HepG2 (cell line): Measurements from ENCODE around the gene RAB36. TPM values are rescaled to one million over a fixed set of nuclear protein-coding genes. Genes with fewer than 3 reads are reported as not detected.

ENCODE experiments used
- BRF2 ChIP-seq: sonication (generic); formaldehyde crosslinking; IDR thresholded peaks from 2 replicates; pipeline ENCODE4 v1.8.1; 2022; ENCODE audit warnings: mild to moderate bottlenecking, missing genetic modification reagents
- CAMTA2 ChIP-seq: sonication (generic); formaldehyde crosslinking; IDR thresholded peaks from 2 replicates; pipeline ENCODE4 v1.4.0; 2020; ENCODE audit warnings: mild to moderate bottlenecking, missing genetic modification reagents, borderline replicate concordance
- EEA1 ChIP-seq: sonication (generic); formaldehyde crosslinking; IDR thresholded peaks from 2 replicates; pipeline ENCODE4 v1.5.1; 2020; ENCODE audit warnings: mild to moderate bottlenecking, missing genetic modification reagents, borderline replicate concordance
- ELF3 ChIP-seq: IDR thresholded peaks from 2 replicates; pipeline ENCODE4 v1.6.1; 2016; ENCODE audit warnings: missing genetic modification reagents, missing compliant biosample characterization
- ETV5 ChIP-seq: IDR thresholded peaks from 2 replicates; pipeline ENCODE4 v1.6.1; 2018; ENCODE audit warnings: missing biosample characterization, missing genetic modification reagents, inconsistent platforms, borderline replicate concordance
- HNRNPLL ChIP-seq: fragments of 200-400 bp; formaldehyde crosslinking; IDR thresholded peaks from 2 replicates; pipeline ENCODE4 v1.6.1; 2017; ENCODE audit warnings: mild to moderate bottlenecking, low read depth, low read length; ENCODE audit not compliant: poor library complexity, severe bottlenecking
- JARID2 ChIP-seq: sonication (generic); formaldehyde crosslinking; IDR thresholded peaks from 2 replicates; pipeline ENCODE4 v1.8.1; 2023; ENCODE audit warnings: missing genetic modification reagents, inconsistent platforms; ENCODE audit not compliant: insufficient replicate concordance
- KDM6A ChIP-seq: IDR thresholded peaks from 2 replicates; pipeline ENCODE4 v1.6.1; 2016; ENCODE audit warnings: low read depth
- MATR3 ChIP-seq: sonication (generic); formaldehyde crosslinking; IDR thresholded peaks from 2 replicates; pipeline ENCODE4 v1.4.0; 2020; ENCODE audit warnings: missing genetic modification reagents
- MXI1 ChIP-seq: IDR thresholded peaks from 3 replicates; pipeline ENCODE4 v1.6.1; 2012; ENCODE audit warnings: low read depth, low read length, inconsistent platforms, borderline replicate concordance
- NBN ChIP-seq: fragments of 450-650 bp; conservative IDR thresholded peaks from 2 replicates; pipeline ENCODE4 v1.6.1; 2017
- NR2F6 ChIP-seq, 2 experiments: IDR thresholded peaks; 2 replicates each; pipeline ENCODE4 v1.6.1; 2016; ENCODE audit warnings: antibody characterized with exemption in 1 of 2, mild to moderate bottlenecking in 1 of 2
- SMAD3 ChIP-seq: sonication (generic); formaldehyde crosslinking; IDR thresholded peaks from 2 replicates; pipeline ENCODE4 v1.4.0; 2020; ENCODE audit warnings: missing genetic modification reagents
- STAT5B ChIP-seq: sonication (generic); formaldehyde crosslinking; IDR thresholded peaks from 2 replicates; pipeline ENCODE4 v1.4.0; 2020; ENCODE audit warnings: missing genetic modification reagents
- ZNF557 ChIP-seq: sonication (generic); formaldehyde crosslinking; IDR thresholded peaks from 2 replicates; pipeline ENCODE4 v1.4.0; 2020; ENCODE audit warnings: missing genetic modification reagents
- polyA plus RNA-seq, 8 experiments: library from polyadenylated mRNA; depleted of rRNA in 3 of 8; stranded (reverse) in 7 of 8; unstranded in 1 of 8; fragments of >200 nt; fragmentation: Illumina TruSeq in 4 of 8; extraction: Trizol in 4 of 8; gene quantifications; 2 replicates each; pipeline versions ENCODE4 v1.2.1 to v1.2.3, GENCODE V29; 2011 to 2016; ENCODE audit warnings: low read depth in 4 of 8, missing spikeins in 1 of 8, mixed read lengths in 1 of 8; ENCODE audit not compliant: insufficient read depth in 1 of 8
- total RNA-seq, 5 experiments: library from RNA; depleted of rRNA; stranded (reverse); fragments of >200 nt; fragmentation: Illumina TruSeq; extraction: Trizol; gene quantifications; 2 replicates each; pipeline ENCODE4 v1.2.3, GENCODE V29; 2016; ENCODE audit warnings: low read depth in 1 of 5
- TF ChIP-seq, protein P1 (sequence below): sonication (generic); formaldehyde crosslinking; conservative IDR thresholded peaks from 2 replicates; pipeline ENCODE4 v1.5.0; 2020; ENCODE audit warnings: missing genetic modification reagents
- TF ChIP-seq, protein P2 (sequence below): sonication (generic); formaldehyde crosslinking; conservative IDR thresholded peaks from 2 replicates; pipeline ENCODE4 v1.8.0; 2022; ENCODE audit warnings: mild to moderate bottlenecking, moderate library complexity, missing genetic modification reagents
- TF ChIP-seq, protein P3 (sequence below): fragments of 450-650 bp; IDR thresholded peaks from 2 replicates; pipeline ENCODE4 v1.6.1; 2016
- TF ChIP-seq, protein P4 (sequence below): sonication (generic); formaldehyde crosslinking; IDR thresholded peaks from 2 replicates; pipeline ENCODE4 v1.5.1; 2020; ENCODE audit warnings: mild to moderate bottlenecking, missing genetic modification reagents

Gene RAB36
- total and polyA plus RNA-seq, 2 of the 13 experiments (the other 11 are each of a cell fraction or from before 2014, with no cell fraction given): 0.24 to 0.86 TPM

DNA sequence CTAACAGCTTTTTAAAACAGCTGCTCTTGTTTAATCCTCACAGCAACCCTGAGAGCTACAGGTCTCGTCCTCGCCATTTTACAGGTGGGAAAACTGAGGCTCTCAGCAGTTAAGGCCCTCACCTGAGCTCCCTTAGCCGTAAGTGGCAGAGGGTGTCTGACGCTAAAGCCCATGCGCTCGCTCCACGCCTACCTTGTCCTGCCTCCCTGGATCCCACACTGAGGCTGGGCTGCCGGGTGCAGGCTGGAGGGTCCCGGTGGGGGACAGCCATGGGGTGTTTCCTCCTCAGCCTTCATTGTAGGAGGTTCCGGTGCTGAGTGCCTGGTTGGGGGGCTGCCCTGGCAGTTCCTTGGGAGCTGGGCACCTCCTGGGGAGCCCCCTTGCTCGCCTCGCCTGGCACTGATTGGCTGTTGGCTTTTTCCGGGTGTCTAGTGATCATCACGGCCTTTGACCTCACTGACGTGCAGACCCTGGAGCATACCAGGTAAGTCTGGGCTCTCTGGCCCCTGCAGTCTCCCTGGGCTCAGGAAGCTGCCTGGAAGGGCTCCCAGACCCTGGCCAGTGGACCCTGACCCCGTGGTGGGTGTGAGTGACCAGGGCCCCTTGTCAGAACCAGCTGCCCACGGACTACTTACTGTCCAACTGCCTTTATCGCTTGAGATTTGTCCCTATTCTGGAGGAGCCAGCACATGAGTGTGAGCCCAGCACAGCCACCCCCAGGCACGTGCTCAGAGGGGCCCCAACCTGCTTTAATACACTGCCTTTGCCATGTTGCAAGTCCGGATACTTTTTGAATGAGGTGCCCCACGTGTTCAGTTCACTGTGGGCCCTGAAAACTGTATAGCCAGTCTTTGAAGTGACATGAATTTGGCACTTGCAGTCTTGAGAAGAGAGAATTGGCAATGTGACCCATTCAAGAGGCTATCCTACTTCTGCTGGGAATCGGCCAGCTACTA, 12.6 kb downstream of the RAB36 start (continued):
- TF ChIP-seq KDM6A (CRISPR knock-in tag) (no peak), STAT5B (no peak), HNRNPLL (no peak), ZNF557 (CRISPR knock-in tag) (no peak), JARID2 (no peak), ETV5 (CRISPR knock-in tag) (no peak), EEA1 (CRISPR knock-in tag) (no peak), NBN (no peak), MXI1 (no peak), ELF3 (no peak), SMAD3 (no peak), MATR3 (CRISPR knock-in tag) (no peak), BRF2 (no peak), NR2F6 (IDR thresholded peaks at IDR 0.05) (peak; percentile 49), NR2F6 (CRISPR knock-in tag; IDR thresholded peaks at IDR 0.05) (no peak; the same call in 1 of the 2 replicates), CAMTA2 (CRISPR knock-in tag) (no peak)
- TF ChIP-seq, protein P1, sequence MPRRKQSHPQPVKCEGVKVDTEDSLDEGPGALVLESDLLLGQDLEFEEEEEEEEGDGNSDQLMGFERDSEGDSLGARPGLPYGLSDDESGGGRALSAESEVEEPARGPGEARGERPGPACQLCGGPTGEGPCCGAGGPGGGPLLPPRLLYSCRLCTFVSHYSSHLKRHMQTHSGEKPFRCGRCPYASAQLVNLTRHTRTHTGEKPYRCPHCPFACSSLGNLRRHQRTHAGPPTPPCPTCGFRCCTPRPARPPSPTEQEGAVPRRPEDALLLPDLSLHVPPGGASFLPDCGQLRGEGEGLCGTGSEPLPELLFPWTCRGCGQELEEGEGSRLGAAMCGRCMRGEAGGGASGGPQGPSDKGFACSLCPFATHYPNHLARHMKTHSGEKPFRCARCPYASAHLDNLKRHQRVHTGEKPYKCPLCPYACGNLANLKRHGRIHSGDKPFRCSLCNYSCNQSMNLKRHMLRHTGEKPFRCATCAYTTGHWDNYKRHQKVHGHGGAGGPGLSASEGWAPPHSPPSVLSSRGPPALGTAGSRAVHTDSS (CRISPR knock-in tag): no peak
- TF ChIP-seq, protein P2, sequence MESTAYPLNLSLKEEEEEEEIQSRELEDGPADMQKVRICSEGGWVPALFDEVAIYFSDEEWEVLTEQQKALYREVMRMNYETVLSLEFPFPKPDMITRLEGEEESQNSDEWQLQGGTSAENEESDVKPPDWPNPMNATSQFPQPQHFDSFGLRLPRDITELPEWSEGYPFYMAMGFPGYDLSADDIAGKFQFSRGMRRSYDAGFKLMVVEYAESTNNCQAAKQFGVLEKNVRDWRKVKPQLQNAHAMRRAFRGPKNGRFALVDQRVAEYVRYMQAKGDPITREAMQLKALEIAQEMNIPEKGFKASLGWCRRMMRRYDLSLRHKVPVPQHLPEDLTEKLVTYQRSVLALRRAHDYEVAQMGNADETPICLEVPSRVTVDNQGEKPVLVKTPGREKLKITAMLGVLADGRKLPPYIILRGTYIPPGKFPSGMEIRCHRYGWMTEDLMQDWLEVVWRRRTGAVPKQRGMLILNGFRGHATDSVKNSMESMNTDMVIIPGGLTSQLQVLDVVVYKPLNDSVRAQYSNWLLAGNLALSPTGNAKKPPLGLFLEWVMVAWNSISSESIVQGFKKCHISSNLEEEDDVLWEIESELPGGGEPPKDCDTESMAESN (CRISPR knock-in tag): 0 out of 2 replicates have a peak, but pooled peaks have one; percentile 53
- TF ChIP-seq, protein P3, sequence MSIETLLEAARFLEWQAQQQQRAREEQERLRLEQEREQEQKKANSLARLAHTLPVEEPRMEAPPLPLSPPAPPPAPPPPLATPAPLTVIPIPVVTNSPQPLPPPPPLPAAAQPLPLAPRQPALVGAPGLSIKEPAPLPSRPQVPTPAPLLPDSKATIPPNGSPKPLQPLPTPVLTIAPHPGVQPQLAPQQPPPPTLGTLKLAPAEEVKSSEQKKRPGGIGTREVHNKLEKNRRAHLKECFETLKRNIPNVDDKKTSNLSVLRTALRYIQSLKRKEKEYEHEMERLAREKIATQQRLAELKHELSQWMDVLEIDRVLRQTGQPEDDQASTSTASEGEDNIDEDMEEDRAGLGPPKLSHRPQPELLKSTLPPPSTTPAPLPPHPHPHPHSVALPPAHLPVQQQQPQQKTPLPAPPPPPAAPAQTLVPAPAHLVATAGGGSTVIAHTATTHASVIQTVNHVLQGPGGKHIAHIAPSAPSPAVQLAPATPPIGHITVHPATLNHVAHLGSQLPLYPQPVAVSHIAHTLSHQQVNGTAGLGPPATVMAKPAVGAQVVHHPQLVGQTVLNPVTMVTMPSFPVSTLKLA: peak; percentile 74
- TF ChIP-seq, protein P4, sequence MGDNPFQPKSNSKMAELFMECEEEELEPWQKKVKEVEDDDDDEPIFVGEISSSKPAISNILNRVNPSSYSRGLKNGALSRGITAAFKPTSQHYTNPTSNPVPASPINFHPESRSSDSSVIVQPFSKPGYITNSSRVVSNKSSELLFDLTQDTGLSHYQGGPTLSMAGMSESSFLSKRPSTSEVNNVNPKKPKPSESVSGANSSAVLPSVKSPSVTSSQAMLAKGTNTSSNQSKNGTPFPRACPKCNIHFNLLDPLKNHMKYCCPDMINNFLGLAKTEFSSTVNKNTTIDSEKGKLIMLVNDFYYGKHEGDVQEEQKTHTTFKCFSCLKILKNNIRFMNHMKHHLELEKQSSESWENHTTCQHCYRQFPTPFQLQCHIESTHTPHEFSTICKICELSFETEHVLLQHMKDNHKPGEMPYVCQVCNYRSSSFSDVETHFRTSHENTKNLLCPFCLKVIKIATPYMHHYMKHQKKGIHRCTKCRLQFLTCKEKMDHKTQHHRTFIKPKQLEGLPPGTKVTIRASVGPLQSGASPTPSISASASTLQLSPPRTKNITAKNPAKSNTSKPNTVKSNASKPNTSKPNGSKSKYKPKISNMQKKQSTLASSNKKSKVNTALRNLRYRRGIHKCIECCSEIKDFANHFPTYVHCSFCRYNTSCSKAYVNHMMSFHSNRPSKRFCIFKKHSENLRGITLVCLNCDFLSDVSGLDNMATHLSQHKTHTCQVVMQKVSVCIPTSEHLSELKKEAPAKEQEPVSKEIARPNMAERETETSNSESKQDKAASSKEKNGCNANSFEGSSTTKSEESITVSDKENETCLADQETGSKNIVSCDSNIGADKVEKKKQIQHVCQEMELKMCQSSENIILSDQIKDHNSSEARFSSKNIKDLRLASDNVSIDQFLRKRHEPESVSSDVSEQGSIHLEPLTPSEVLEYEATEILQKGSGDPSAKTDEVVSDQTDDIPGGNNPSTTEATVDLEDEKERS (CRISPR knock-in tag): no peak
